GM18861 (cell line): Measurements from ENCODE around the gene SEMA3F.

Source experiments
- ATAC-seq: cut with Tn5 transposase; IDR thresholded peaks from one replicate; pipeline ENCODE4 v1.9.1; 2021; ENCODE audit not compliant: unreplicated experiment

SEMA3F gene

DNA sequence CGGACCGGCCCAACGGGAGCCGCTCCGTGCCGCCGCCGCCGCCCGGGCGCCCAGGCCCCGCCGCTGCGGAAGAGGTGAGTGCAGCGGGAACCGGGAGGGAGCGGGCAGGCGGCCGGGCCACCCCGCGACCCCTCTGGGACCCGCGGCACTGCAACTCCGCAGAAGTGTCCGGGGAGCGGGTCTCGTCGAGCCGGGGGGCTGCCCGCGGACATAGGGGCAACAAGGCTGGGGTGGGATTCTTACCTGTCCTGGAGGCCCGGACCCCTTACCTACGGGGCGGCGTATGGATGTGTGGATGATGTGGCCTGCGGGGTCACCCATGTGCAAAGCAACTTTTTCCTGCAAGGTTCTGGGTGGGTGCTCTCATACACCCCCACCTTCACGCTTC, 361 bp downstream of the SEMA3F start:
- ATAC-seq: no peak

DNA sequence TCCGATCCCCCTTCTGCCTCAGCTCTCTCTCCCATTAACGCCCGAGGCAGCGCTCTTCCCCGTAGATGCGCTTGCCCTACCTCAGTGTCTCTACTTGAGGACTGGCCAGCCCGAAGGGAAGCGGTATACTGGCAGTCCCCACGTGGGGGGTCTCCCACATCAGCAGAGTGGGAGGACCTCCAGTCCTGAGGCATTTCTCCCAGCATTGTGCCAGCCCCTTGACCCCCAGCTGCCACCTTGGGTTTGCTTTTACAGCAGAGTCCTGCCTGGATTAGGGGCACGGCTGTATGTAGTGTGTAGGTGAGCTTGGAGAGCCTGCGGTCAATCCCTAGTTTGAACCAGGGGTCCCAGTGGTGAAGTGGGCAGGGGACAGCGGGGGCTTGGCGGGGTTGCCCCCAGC, 767 bp downstream of the SEMA3F start:
- no peak for ATAC-seq

DNA sequence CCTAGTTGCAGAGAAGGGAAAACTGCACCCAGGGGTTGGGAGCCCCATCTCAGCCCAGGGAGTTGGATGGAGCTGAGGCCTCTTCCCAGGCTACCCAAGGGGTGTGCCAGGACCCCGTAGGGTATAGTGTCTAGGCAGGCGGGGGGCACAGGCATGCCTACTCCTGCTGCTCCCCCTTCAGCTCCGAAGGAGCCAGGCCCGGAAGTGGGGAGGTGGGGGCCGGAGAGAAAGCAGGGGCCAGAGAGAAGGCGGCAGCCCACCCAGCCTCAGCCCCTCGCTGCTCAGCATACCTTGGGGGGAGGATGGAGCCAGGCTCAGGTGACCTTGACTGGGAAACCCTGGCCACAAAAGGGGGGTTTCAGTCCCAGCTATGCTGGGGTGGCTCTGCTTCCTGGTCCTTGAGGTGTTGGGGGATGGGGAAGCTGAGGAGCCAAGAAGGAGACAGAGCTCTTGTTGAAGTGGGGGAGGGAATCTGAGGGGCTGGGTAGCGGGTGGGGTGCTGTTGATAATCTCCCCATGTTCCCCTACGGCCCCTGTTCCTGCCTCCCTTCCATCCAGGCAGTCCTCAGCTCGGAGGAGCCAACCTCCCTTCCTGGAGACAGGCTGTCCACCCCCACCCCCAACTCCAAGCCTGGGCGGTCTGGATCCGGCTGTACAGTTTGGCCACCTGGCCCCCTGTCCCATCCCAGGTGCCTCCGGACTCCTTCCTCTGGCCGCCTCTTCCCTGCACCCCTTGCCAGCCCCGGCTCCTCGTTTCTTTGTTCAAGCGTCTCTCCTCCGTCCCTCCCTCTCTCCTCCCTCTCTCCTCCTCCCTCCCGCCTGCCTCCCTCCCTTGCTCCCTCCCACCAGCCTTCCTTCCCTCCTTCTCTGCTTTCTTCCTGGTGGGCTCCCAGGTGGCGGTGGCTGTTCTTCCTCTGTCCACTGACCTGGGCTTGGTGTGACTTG, 1.7 kb downstream of the SEMA3F start:
- ATAC-seq: no peak

- no peak for ATAC-seq
Observed at GRCh38 chr3:50157827-50158529, 2.9 kb downstream of the SEMA3F start.

DNA sequence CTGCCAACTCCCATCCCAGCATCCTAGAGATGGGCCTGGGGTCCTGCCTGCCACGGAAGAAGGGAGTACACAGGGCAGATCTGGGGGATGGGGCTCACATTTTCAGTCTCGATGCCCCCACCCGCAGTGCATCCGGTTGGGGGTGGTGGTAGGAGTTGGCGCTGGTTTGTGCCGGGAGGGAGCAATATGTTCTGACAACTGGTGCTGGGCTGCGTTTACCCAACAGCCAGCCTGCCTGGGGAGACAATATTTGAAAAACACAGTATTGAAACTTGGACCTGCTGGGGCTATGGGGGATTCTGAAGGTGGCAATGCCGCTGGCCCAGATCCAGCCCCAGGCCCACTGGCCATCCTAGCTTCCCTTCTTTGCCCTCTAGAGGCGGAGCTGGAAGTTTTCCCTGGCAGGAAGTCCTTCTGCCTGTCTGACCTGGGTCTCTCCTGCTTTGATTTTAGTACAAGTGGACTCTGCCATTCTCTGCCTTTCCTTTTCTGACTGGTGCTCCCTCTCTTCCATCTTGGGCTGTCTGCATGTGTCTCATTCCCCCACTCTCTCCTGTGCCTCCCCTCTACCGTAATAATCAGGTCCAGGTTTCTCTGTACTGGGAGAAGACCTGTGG, 3.5 kb downstream of the SEMA3F start:
- ATAC-seq: no peak

- ATAC-seq: no peak
Observed at GRCh38 chr3:50160561-50160983, 5.4 kb downstream of the SEMA3F start.

GRCh38 chr3:50161320-50161719, 6.2 kb downstream of the SEMA3F start:
- ATAC-seq: no peak

GRCh38 chr3:50162034-50162883, 7.1 kb downstream of the SEMA3F start:
- ATAC-seq: no peak

GRCh38 chr3:50163572-50164455, 8.7 kb downstream of the SEMA3F start:
- ATAC-seq: no peak

DNA sequence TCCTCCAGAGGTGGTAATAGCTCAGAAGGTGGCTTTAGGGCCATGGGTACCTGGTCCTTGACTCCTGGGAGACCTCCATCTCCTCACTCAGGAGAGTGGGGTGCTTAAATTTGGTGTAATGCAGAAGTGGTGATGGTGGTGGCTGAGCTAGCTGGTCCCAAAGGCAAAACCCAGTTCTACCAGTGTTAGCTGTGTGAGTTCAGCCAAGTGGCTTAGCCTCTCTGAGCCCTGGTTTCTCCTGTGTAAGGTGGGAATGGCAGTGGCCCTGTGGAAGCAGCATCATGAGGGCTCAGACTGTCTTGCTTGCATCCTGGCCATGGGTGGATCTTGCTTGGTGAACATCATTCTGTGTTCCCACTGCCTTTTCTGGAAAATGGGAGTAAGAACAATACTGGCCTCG, 9.4 kb downstream of the SEMA3F start:
- no peak for ATAC-seq

GRCh38 chr3:50164984-50165909, 10.1 kb downstream of the SEMA3F start:
- no peak for ATAC-seq

DNA sequence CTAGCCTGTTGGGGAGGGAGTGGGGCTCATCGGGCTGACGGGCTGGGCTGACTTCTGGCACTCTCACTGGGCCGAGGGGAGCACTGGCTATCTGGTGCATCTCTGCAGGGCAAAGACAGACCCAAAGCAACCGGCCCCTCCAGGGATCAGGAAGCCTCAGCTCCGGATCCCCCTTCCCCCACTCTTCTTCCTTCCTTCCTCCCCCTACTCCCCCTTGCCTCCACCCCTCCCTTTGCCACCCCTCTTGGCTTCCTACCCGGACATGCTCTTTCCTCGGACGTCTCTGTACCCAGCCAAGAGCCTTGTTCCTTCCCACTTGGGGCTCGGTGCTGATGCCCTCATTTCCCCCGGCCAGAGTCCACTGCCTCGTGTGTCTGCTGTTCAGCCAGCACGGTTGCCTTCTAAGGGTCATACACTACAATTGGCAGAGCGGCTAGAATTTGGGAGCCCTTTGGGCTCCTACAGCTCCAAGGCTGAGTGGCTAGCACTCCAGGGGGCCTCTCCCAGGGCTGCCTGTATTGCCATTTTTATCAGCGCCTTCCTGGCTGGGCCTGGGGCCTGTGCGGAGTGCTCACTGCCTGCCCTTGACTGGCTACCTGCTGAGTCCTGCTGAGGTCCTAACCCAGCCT, 10.9 kb downstream of the SEMA3F start:
- ATAC-seq: no peak

- ATAC-seq: no peak
Observed at GRCh38 chr3:50166620-50167019, 11.5 kb downstream of the SEMA3F start.

DNA sequence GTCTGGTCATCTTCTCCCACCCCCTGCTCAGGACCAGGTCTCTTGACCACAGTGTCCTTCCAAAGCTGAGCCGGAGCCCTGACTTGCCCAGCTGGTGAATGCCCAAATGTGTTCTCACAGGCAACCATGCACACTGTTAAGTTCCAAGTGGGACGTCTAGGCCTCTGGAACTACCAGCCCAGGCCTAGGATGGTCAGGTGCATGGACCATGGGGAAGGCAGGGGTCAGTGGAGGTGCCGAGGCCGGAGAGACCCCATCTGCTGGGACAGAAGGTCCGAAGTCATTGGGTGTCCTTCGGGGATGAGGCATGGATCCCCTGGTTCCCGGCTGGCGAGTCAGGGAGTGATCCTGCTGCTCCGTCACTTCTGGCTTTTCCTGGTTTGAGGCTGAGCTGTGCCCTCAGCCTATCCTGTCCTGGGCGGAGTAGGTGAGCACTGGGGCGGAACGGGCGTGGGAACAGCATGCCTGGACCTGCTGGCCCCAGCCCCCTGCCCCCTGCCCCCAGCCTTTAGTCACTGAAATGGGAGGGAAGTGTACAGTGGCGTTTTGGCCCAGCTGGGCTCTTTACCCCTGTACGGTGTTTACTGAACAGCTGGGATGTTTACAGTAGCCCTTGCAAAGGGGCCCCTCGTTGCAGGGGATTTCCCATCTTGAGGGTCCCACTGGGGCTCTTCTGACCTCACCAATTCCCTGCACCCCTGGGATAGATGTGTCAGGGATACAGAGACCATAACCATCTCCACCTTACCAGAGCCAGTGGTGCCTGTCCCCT, 12.1 kb downstream of the SEMA3F start:
- no peak for ATAC-seq

GRCh38 chr3:50167841-50168209, 12.7 kb downstream of the SEMA3F start:
- ATAC-seq: no peak

DNA sequence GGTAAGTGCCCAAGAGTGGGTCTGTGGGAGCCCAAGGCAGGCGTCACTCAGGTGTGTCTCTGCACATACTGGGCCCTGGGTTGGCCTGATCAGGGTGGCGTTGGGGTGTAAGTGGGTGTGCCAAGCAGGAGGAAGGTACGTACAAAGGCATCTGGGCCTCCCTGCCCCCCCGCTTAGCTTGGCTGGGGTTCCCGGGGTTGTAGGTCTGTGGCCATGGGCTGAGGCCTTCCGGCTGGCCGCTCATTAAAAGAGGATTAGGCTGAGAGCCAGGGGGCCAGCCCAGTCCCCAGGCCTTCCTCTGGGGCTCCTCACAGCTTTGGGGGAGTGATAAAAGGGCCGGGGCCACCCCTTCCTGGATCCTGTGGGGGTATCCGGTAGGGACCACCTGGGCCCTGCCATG, 13.3 kb downstream of the SEMA3F start:
- ATAC-seq: no peak

DNA sequence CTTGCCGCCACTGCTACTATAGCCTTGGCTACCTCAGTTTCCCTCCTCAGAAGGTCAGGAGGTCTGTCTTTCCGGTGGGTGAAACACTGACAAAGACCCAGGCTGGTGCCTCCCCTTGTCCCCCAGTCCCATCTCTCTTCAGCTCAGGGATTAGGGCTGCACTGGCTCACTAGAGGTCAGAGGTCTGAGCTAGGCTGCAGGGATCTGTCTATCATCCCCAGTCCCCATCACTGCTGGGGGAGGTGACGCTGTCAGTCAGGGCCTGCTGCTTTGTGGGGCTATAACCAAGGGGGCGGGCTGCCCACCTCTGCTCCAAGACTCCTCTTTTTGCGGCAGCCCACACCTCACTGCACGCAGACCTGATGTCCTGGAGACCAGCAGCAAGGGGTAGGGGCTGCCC, 13.7 kb downstream of the SEMA3F start:
- ATAC-seq: no peak
